ENCODE data around the gene MEX3C. TPM values are rescaled to one million over a fixed set of nuclear protein-coding genes. Genes with fewer than 3 reads are reported as not detected.

Gene MEX3C
- total and polyA plus RNA-seq, 2 of the 4 experiments (the other 2 are of a cell fraction): 26.0 to 50.9 TPM

GRCh38 chr18:51235009-51235789, 37.7 kb upstream of the MEX3C start:
- ChIA-PET POLR2A (ENCODE audit: unreplicated experiment) (no interaction called here), CTCF (no interaction called here)
- Histone ChIP-seq H3K4ac (ENCODE audit: low read depth, low read length) (no peak overlapping the region), H3K14ac (replicated peaks; ENCODE audit: low read depth, low read length) (no peak overlapping the region), H3K4me2 (ENCODE audit: low read depth, low read length) (no peak overlapping the region), H2AK9ac (replicated peaks; ENCODE audit: low read depth, low read length, poor library complexity) (no peak overlapping the region), H3K9me1 (ENCODE audit: insufficient read depth, low read length) (no peaks in the 10 kb centered on the region), H2BK5ac (ENCODE audit: low read depth, low read length, poor library complexity, severe bottlenecking) (no peak overlapping the region), H4K91ac (ENCODE audit: insufficient read depth, low read depth, low read length) (no peak overlapping the region), H2BK120ac (ENCODE audit: low read depth, low read length) (no peak overlapping the region), H3K4me3 (ENCODE audit: insufficient read depth, low read depth, low read length) (no peak overlapping the region), H3K27me3 (ENCODE audit: control insufficient read depth, insufficient read depth, low read length) (no peaks in the 10 kb centered on the region), H2BK20ac (ENCODE audit: low read depth, low read length) (no peak overlapping the region), H2AFZ (replicated peaks; ENCODE audit: low read length, poor library complexity) (no peak overlapping the region), H3K18ac (ENCODE audit: low read depth, low read length) (no peak overlapping the region), H3K56ac (ENCODE audit: extremely low read depth, insufficient read depth, low read length) (no peak overlapping the region), H3K9ac (ENCODE audit: low read depth, low read length) (no peak overlapping the region), H3K4me1 (ENCODE audit: control insufficient read depth, insufficient read depth, low read length) (no peaks in the 10 kb centered on the region), H4K5ac (ENCODE audit: low read depth, low read length) (no peak overlapping the region), H3K27ac (ENCODE audit: insufficient read depth, low read length) (no peak overlapping the region), H4K8ac (ENCODE audit: low read depth in 2 of 2, low read length in 2 of 2) (no peak overlapping the region), H3K9me3 (ENCODE audit: control insufficient read depth, insufficient read depth, low read length) (no peaks in the 10 kb centered on the region), H3K36me3 (ENCODE audit: control insufficient read depth, insufficient read depth, low read length) (no peaks in the 10 kb centered on the region), H2AK5ac (ENCODE audit: low read depth, low read length) (no peak overlapping the region), H4K20me1 (ENCODE audit: insufficient read depth, low read length) (no peaks in the 10 kb centered on the region), H3K23ac (ENCODE audit: low read depth, low read length) (no peak overlapping the region), H3K79me1 (ENCODE audit: low read depth in 1 of 2, low read length in 2 of 2) (no peaks in the 10 kb centered on the region), H2BK15ac (ENCODE audit: low read depth, low read length) (no peak overlapping the region)
- in situ Hi-C loops (cut with MboI; ENCODE audit: low sequenced_read_pairs) (no loop called here), intact Hi-C loops (cut with micrococcal nuclease) (no loop called here), dilution Hi-C loops (cut with HindIII; ENCODE audit: low sequenced_read_pairs, unreplicated experiment) (no loop called here)
- ATAC-seq (ENCODE audit: low read depth) (no peak), DNase-seq (no peak)
- WGBS, 2 experiments (ENCODE audit: extremely low coverage in 2 of 2, insufficient read length in 1 of 2): no CpG with 5 or more reads among the region's 6 CpGs
- no peak for TF ChIP-seq MAZ (IDR thresholded peaks at IDR 0.05; ENCODE audit: borderline replicate concordance, low read depth, low read length)
- no peak for TF ChIP-seq CTCF (conservative IDR thresholded peaks at IDR 0.05; ENCODE audit: low read depth, low read length)
- no peak for TF ChIP-seq MAFK (IDR thresholded peaks at IDR 0.05; ENCODE audit: low read depth, low read length)
- no peak for TF ChIP-seq POLR2A (IDR thresholded peaks at IDR 0.05; ENCODE audit: low read depth, low read length)
- TF ChIP-seq RCOR1 (IDR thresholded peaks at IDR 0.05; ENCODE audit: insufficient replicate concordance, low read length): no peak
- no peak for TF ChIP-seq BHLHE40 (IDR thresholded peaks at IDR 0.05; ENCODE audit: low read depth, low read length)
- TF ChIP-seq USF2 (IDR thresholded peaks at IDR 0.05; ENCODE audit: low read depth, low read length): no peak
- no peak for TF ChIP-seq RFX5 (IDR thresholded peaks at IDR 0.05; ENCODE audit: low read depth, low read length)
- TF ChIP-seq MXI1 (IDR thresholded peaks at IDR 0.05; ENCODE audit: borderline replicate concordance, low read depth, low read length): no peak
- TF ChIP-seq ELK1 (IDR thresholded peaks at IDR 0.05; ENCODE audit: borderline replicate concordance, low read depth, low read length): no peak
- no peak for TF ChIP-seq CEBPB (IDR thresholded peaks at IDR 0.05; ENCODE audit: low read depth, low read length)
- TF ChIP-seq RAD21 (IDR thresholded peaks at IDR 0.05; ENCODE audit: low read length): no peak
- TF ChIP-seq FOS (IDR thresholded peaks at IDR 0.05; ENCODE audit: low read depth, low read length): no peak
- no peak for TF ChIP-seq SMC3 (IDR thresholded peaks at IDR 0.05; ENCODE audit: low read depth, low read length)
- TF ChIP-seq CHD1 (IDR thresholded peaks at IDR 0.05; ENCODE audit: low read depth, low read length): no peak
- TF ChIP-seq NFE2L2 (IDR thresholded peaks at IDR 0.05; ENCODE audit: low read depth, low read length): no peak
- no TSS peak for BruUV-seq (replicated peaks)
